GM23248 (cell line): ENCODE data around the gene ATF1.
"Not testable (repeated sequence)": the region's sequence is repeated elsewhere in the genome, so short reads cannot be mapped to it uniquely, and the experiment has no call there.

ENCODE experiments used
- EZH2 ChIP-seq: fragments of 200-600 bp; sonication (generic); IDR thresholded peaks from 2 replicates; pipeline ENCODE4 v1.6.1; 2018; ENCODE audit warnings: antibody characterized with exemption, mild to moderate bottlenecking; ENCODE audit not compliant: insufficient read depth, poor library complexity, severe bottlenecking
- EZH2phosphoT487 ChIP-seq: fragments of 200-600 bp; sonication (generic); IDR thresholded peaks from 2 replicates; pipeline ENCODE4 v1.6.1; 2018; ENCODE audit warnings: antibody characterized with exemption, moderate library complexity, mild to moderate bottlenecking, low read depth; ENCODE audit not compliant: insufficient read depth

GRCh38 chr12:50768813-50769212 is 4.9 kb downstream of the ATF1 start:
- TF ChIP-seq EZH2, EZH2phosphoT487: not testable (repeated sequence)
